ENCODE results near the gene UNC45A. TPM values are rescaled to one million over a fixed set of nuclear protein-coding genes. Genes with fewer than 3 reads are reported as not detected.
A peak's percentile ranks its signal among the peaks of the same experiment; 100 is the strongest.

Gene UNC45A
- total RNA-seq, 1 donor from 2014 or later = 30.3 TPM

DNA sequence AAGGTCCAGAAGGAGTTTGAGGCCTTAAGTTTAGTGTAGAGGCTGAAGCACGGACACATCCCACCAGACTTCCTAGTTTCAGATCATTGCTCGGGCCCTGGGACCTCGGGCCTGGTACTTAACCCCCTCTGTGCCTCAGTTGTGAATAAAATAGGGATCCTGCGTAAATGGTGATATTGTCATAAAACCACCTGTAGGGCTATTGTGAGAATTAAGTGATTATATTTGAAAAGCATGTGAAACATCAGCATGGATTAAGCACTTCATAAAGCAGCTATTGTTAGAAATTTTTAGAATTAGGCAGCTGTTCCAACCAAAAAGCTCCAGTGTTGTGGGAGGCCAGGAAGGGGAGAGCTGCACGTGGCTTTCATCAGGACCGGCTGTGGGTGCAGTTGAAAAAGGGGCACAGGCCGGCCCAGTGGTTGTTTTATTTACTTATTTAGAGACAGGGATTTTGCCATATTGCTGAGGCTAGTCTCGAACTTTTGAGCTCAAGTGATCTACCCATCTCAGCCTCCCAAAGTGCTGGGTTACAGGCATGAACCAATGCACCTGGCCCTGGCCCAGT lies 24.0 kb downstream of the UNC45A start:
- H3K4me1 ChIP-seq (ENCODE audit: control insufficient read depth in 3 of 3, insufficient read depth in 3 of 3, low read length in 3 of 3) = peaks cover 43 to 61% (median 48%) of the 10 kb centered on the region in 3 donors
- peak overlapping the region in 2 of 3 donors; percentile 40 to 72 for H3K9ac ChIP-seq (ENCODE audit: low read depth in 1 of 3, low read length in 3 of 3)
- peak overlapping the region; percentile 64 for H3K27ac ChIP-seq (ENCODE audit: low read depth, low read length)
- peaks cover 16 to 32% (median 30%) of the 10 kb centered on the region in 3 donors for H3K36me3 ChIP-seq (ENCODE audit: control insufficient read depth in 3 of 3, insufficient read depth in 3 of 3, low read length in 3 of 3)
- H3K4me3 ChIP-seq (ENCODE audit: low read length in 3 of 3) = no peak overlapping the region
- no peaks in the 10 kb centered on the region for H3K9me3 ChIP-seq (ENCODE audit: control insufficient read depth in 3 of 3, low read length in 3 of 3)
- no peaks in the 10 kb centered on the region for H3K27me3 ChIP-seq (ENCODE audit: control insufficient read depth in 3 of 3, insufficient read depth in 3 of 3, low read length in 3 of 3)

DNA sequence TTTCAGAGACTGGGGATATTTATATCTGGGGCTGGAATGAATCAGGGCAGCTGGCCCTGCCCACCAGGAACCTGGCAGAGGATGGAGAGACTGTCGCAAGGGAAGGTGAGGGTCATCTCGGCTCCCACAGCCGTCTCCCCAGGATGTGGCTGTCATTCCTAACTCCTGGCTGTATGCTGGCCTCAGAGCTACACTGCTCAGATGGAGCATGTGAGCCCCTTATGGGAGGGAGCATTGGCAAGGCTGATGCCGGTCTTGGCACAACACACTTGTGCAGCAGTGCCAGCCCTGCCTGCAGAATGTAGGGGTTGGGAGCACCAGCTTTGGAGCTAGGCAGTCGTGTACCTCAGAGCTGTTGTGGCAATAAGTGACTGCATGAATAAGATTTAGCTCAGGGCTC lies 24.8 kb downstream of the UNC45A start:
- peaks cover 16 to 33% (median 30%) of the 10 kb centered on the region in 3 donors for H3K36me3 ChIP-seq (ENCODE audit: control insufficient read depth in 3 of 3, insufficient read depth in 3 of 3, low read length in 3 of 3)
- H3K9ac ChIP-seq (ENCODE audit: low read depth in 1 of 3, low read length in 3 of 3) = peak overlapping the region in 2 of 3 donors; percentile 40 to 72
- peak overlapping the region; percentile 64 for H3K27ac ChIP-seq (ENCODE audit: low read depth, low read length)
- H3K9me3 ChIP-seq (ENCODE audit: control insufficient read depth in 3 of 3, low read length in 3 of 3) = no peaks in the 10 kb centered on the region
- no peaks in the 10 kb centered on the region for H3K27me3 ChIP-seq (ENCODE audit: control insufficient read depth in 3 of 3, insufficient read depth in 3 of 3, low read length in 3 of 3)
- H3K4me3 ChIP-seq (ENCODE audit: low read length in 3 of 3) = peak overlapping the region in 2 of 3 donors; percentile 29 to 35
- peaks cover 43 to 55% (median 45%) of the 10 kb centered on the region in 3 donors for H3K4me1 ChIP-seq (ENCODE audit: control insufficient read depth in 3 of 3, insufficient read depth in 3 of 3, low read length in 3 of 3)

GRCh38 chr15:90960298-90961091 lies 25.4 kb downstream of the UNC45A start:
- H3K4me3 ChIP-seq (ENCODE audit: low read length in 3 of 3) = peak overlapping the region in 2 of 3 donors; percentile 29 to 35
- H3K4me1 ChIP-seq (ENCODE audit: control insufficient read depth in 3 of 3, insufficient read depth in 3 of 3, low read length in 3 of 3) = peaks cover 39 to 49% (median 41%) of the 10 kb centered on the region in 3 donors
- peaks cover 16 to 33% (median 30%) of the 10 kb centered on the region in 3 donors for H3K36me3 ChIP-seq (ENCODE audit: control insufficient read depth in 3 of 3, insufficient read depth in 3 of 3, low read length in 3 of 3)
- H3K9ac ChIP-seq (ENCODE audit: low read depth in 1 of 3, low read length in 3 of 3) = peak overlapping the region in 2 of 3 donors; percentile 33 to 60
- peak overlapping the region; percentile 64 for H3K27ac ChIP-seq (ENCODE audit: low read depth, low read length)
- H3K27me3 ChIP-seq (ENCODE audit: control insufficient read depth in 3 of 3, insufficient read depth in 3 of 3, low read length in 3 of 3) = no peaks in the 10 kb centered on the region
- H3K9me3 ChIP-seq (ENCODE audit: control insufficient read depth in 3 of 3, low read length in 3 of 3) = no peaks in the 10 kb centered on the region

DNA sequence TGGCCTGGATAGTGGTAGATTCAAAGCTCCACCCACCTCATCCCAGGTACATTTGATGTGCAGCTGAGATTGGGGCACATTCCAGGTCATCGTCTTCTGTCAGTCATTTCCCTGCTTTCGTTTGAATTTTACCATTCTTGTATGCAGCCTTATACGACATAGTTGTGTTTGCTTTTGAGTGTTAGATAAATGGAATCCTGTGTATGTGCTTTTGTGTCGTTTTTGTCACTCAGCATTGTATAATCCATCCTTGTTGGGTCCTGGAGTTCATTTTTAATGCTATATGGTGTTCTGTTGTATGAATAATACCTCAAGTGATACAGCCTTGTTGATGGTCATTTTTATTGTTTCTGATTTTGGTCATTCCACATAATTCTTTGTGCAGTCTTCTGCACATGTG lies 26.9 kb downstream of the UNC45A start:
- H3K9me3 ChIP-seq (ENCODE audit: control insufficient read depth in 3 of 3, low read length in 3 of 3) = no peaks in the 10 kb centered on the region
- peaks cover 23 to 44% (median 38%) of the 10 kb centered on the region in 3 donors for H3K36me3 ChIP-seq (ENCODE audit: control insufficient read depth in 3 of 3, insufficient read depth in 3 of 3, low read length in 3 of 3)
- H3K27me3 ChIP-seq (ENCODE audit: control insufficient read depth in 3 of 3, insufficient read depth in 3 of 3, low read length in 3 of 3) = no peaks in the 10 kb centered on the region
- no peak overlapping the region for H3K4me3 ChIP-seq (ENCODE audit: low read length in 3 of 3)
- no peak overlapping the region for H3K9ac ChIP-seq (ENCODE audit: low read depth in 1 of 3, low read length in 3 of 3)
- no peak overlapping the region for H3K27ac ChIP-seq (ENCODE audit: low read depth, low read length)
- H3K4me1 ChIP-seq (ENCODE audit: control insufficient read depth in 3 of 3, insufficient read depth in 3 of 3, low read length in 3 of 3) = peaks cover 31 to 35% (median 32%) of the 10 kb centered on the region in 3 donors

DNA sequence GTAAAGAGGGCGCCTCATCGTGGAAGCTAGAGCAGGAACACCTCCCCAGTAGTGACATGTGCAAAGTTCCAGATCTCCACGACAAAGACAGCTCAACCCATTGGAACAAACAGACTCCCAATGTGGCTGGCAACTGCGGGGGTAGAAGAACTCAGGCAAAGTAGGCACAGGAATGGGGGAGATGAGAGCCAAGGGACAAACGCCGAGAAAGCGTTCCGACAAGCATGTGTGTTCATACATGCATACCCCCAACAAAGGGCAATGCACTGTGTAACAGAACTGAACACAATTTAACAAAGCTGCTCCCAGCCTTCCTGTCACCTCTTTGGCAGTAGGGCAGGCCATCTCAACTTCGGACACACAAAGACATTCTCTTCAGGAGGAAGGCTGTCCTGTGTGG lies 31.2 kb downstream of the UNC45A start:
- peaks cover 22 to 48% (median 24%) of the 10 kb centered on the region in 3 donors for H3K36me3 ChIP-seq (ENCODE audit: control insufficient read depth in 3 of 3, insufficient read depth in 3 of 3, low read length in 3 of 3)
- H3K4me1 ChIP-seq (ENCODE audit: control insufficient read depth in 3 of 3, insufficient read depth in 3 of 3, low read length in 3 of 3) = no peaks in the 10 kb centered on the region
- no peaks in the 10 kb centered on the region for H3K9me3 ChIP-seq (ENCODE audit: control insufficient read depth in 3 of 3, low read length in 3 of 3)
- no peak overlapping the region for H3K4me3 ChIP-seq (ENCODE audit: low read length in 3 of 3)
- H3K27ac ChIP-seq (ENCODE audit: low read depth, low read length) = no peak overlapping the region
- no peaks in the 10 kb centered on the region for H3K27me3 ChIP-seq (ENCODE audit: control insufficient read depth in 3 of 3, insufficient read depth in 3 of 3, low read length in 3 of 3)
- H3K9ac ChIP-seq (ENCODE audit: low read depth in 1 of 3, low read length in 3 of 3) = no peak overlapping the region

DNA sequence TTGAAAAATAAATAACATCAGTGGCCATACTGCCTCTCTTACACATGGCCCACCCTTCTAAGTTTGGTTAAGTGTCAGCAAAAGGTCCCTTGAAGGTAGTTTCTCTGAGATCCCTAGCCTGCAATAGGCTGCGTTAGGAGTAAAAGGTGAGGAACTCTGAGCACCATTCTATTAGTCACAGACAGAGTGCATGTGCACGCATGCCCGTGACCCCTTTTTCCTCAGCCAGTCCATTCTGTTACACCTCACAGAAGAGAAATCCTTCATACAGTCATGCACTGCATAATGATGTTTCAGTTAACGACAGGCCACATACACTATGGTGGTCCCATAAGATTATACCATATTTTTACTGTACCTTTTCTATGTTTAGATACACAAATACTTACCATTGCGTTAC lies 32.1 kb downstream of the UNC45A start:
- H3K9me3 ChIP-seq (ENCODE audit: control insufficient read depth in 3 of 3, low read length in 3 of 3) = no peaks in the 10 kb centered on the region
- no peak overlapping the region for H3K9ac ChIP-seq (ENCODE audit: low read depth in 1 of 3, low read length in 3 of 3)
- peaks cover 13 to 39% (median 15%) of the 10 kb centered on the region in 3 donors for H3K36me3 ChIP-seq (ENCODE audit: control insufficient read depth in 3 of 3, insufficient read depth in 3 of 3, low read length in 3 of 3)

DNA sequence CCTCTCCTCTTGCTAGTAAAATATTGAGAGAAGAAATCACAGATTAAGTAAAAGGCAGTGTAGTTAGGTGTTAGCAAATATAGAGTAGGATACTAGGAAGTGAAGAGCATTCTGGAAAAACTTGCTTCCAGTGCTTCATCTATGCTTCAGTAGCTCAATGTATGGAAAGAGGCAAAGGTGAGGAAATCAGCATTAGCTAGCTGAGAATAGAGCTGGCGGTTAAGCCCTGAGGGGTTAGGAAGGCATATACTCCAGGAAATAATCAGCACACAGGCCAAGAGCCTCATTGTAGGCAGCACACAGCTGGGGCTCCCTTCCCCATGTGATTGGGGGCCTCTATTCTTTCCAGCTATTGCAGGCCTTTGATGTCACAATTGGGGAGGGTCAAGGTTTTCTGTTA lies 33.3 kb downstream of the UNC45A start:
- no peaks in the 10 kb centered on the region for H3K27me3 ChIP-seq (ENCODE audit: control insufficient read depth in 3 of 3, insufficient read depth in 3 of 3, low read length in 3 of 3)

More for the DNA sequence above, 32.1 kb downstream of the UNC45A start:
- Histone ChIP-seq H3K4me1 (ENCODE audit: control insufficient read depth in 3 of 3, insufficient read depth in 3 of 3, low read length in 3 of 3) (no peaks in the 10 kb centered on the region), H3K27me3 (ENCODE audit: control insufficient read depth in 3 of 3, insufficient read depth in 3 of 3, low read length in 3 of 3) (no peaks in the 10 kb centered on the region), H3K4me3 (ENCODE audit: low read length in 3 of 3) (no peak overlapping the region), H3K27ac (ENCODE audit: low read depth, low read length) (no peak overlapping the region)

GRCh38 chr15:90970274-90970673 lies 35.2 kb downstream of the UNC45A start:
- Histone ChIP-seq H3K4me1 (ENCODE audit: control insufficient read depth in 3 of 3, insufficient read depth in 3 of 3, low read length in 3 of 3) (no peaks in the 10 kb centered on the region), H3K27me3 (ENCODE audit: control insufficient read depth in 3 of 3, insufficient read depth in 3 of 3, low read length in 3 of 3) (no peaks in the 10 kb centered on the region), H3K27ac (ENCODE audit: low read depth, low read length) (no peak overlapping the region), H3K9me3 (ENCODE audit: control insufficient read depth in 3 of 3, low read length in 3 of 3) (no peaks in the 10 kb centered on the region), H3K36me3 (ENCODE audit: control insufficient read depth in 3 of 3, insufficient read depth in 3 of 3, low read length in 3 of 3) (peaks cover 9 to 22% (median 11%) of the 10 kb centered on the region in 3 donors), H3K4me3 (ENCODE audit: low read length in 3 of 3) (no peak overlapping the region), H3K9ac (ENCODE audit: low read depth in 1 of 3, low read length in 3 of 3) (no peak overlapping the region)

More for the DNA sequence above, 33.3 kb downstream of the UNC45A start:
- Histone ChIP-seq H3K9ac (ENCODE audit: low read depth in 1 of 3, low read length in 3 of 3) (no peak overlapping the region), H3K4me1 (ENCODE audit: control insufficient read depth in 3 of 3, insufficient read depth in 3 of 3, low read length in 3 of 3) (no peaks in the 10 kb centered on the region), H3K9me3 (ENCODE audit: control insufficient read depth in 3 of 3, low read length in 3 of 3) (no peaks in the 10 kb centered on the region), H3K27ac (ENCODE audit: low read depth, low read length) (no peak overlapping the region), H3K4me3 (ENCODE audit: low read length in 3 of 3) (no peak overlapping the region), H3K36me3 (ENCODE audit: control insufficient read depth in 3 of 3, insufficient read depth in 3 of 3, low read length in 3 of 3) (peaks cover 9 to 28% (median 10%) of the 10 kb centered on the region in 3 donors)

- Histone ChIP-seq H3K9me3 (ENCODE audit: control insufficient read depth in 3 of 3, low read length in 3 of 3) (no peaks in the 10 kb centered on the region), H3K27ac (ENCODE audit: low read depth, low read length) (no peak overlapping the region), H3K36me3 (ENCODE audit: control insufficient read depth in 3 of 3, insufficient read depth in 3 of 3, low read length in 3 of 3) (peaks cover 2 to 9% (median 3%) of the 10 kb centered on the region in 3 donors), H3K9ac (ENCODE audit: low read depth in 1 of 3, low read length in 3 of 3) (no peak overlapping the region), H3K27me3 (ENCODE audit: control insufficient read depth in 3 of 3, insufficient read depth in 3 of 3, low read length in 3 of 3) (no peaks in the 10 kb centered on the region), H3K4me3 (ENCODE audit: low read length in 3 of 3) (no peak overlapping the region), H3K4me1 (ENCODE audit: control insufficient read depth in 3 of 3, insufficient read depth in 3 of 3, low read length in 3 of 3) (no peaks in the 10 kb centered on the region)
Measured at GRCh38 chr15:90972133-90972532, 37.0 kb downstream of the UNC45A start.

GRCh38 chr15:90974216-90974615 lies 39.1 kb downstream of the UNC45A start:
- no peak overlapping the region for H3K27ac ChIP-seq (ENCODE audit: low read depth, low read length)
- H3K36me3 ChIP-seq (ENCODE audit: control insufficient read depth in 3 of 3, insufficient read depth in 3 of 3, low read length in 3 of 3) = peaks cover 0 to 3% (median 0%) of the 10 kb centered on the region in 3 donors
- H3K27me3 ChIP-seq (ENCODE audit: control insufficient read depth in 3 of 3, insufficient read depth in 3 of 3, low read length in 3 of 3) = no peaks in the 10 kb centered on the region
- H3K4me1 ChIP-seq (ENCODE audit: control insufficient read depth in 3 of 3, insufficient read depth in 3 of 3, low read length in 3 of 3) = no peaks in the 10 kb centered on the region
- no peak overlapping the region for H3K4me3 ChIP-seq (ENCODE audit: low read length in 3 of 3)
- H3K9me3 ChIP-seq (ENCODE audit: control insufficient read depth in 3 of 3, low read length in 3 of 3) = no peaks in the 10 kb centered on the region
- H3K9ac ChIP-seq (ENCODE audit: low read depth in 1 of 3, low read length in 3 of 3) = no peak overlapping the region

All from skeletal muscle tissue (tissue), 4 donors.